Caco-2 (cell line): ENCODE measurements around the gene THRB. TPM values are rescaled to one million over a fixed set of nuclear protein-coding genes. Genes with fewer than 3 reads are reported as not detected.

Experiments used
- BruUV-seq: library from RNA; stranded (reverse); fragments of 400-500 nt; replicated peaks from 2 replicates; lab custom pipeline; 2021; lab: Mats Ljungman, UMichigan
- CTCF ChIA-PET: fragments of 300-600 bp; sonication (Branson Sonifier 250); formaldehyde crosslinking; loops from one replicate; lab custom pipeline; 2022; ENCODE audit warnings: antibody characterized with exemption; lab: Charles Lee
- POLR2A ChIA-PET: fragments of 300-600 bp; sonication (Branson Sonifier 250); formaldehyde crosslinking; loops from one replicate; lab custom pipeline; 2022; ENCODE audit warnings: antibody characterized with exemption; lab: Charles Lee
- DNase-seq, 2 experiments: peaks; one replicate each; pipeline versions ENCODE4 v3.0.0 to v3.0.0-alpha.2; 2020 to 2022
- H3K27me3 ChIP-seq: replicated peaks from 2 replicates; pipeline ENCODE4 v1.6.0; 2011; ENCODE audit warnings: low read length; ENCODE audit not compliant: control insufficient read depth, insufficient read depth
- H3K36me3 ChIP-seq: 2 replicates; pipeline ENCODE4 v1.5.1; 2011; ENCODE audit warnings: low read length; ENCODE audit not compliant: control insufficient read depth, insufficient read depth
- H3K4me1 ChIP-seq: fragments of 250-450 bp; sonication (Bioruptor Pico); 2 replicates; pipeline ENCODE4 v1.5.1; 2020; ENCODE audit warnings: mild to moderate bottlenecking
- H3K4me3 ChIP-seq: 2 replicates; pipeline ENCODE4 v1.5.1; 2011; ENCODE audit warnings: low read depth, mild to moderate bottlenecking, control low read depth, low read length
- H3K9me3 ChIP-seq: fragments of 250-450 bp; sonication (Bioruptor Pico); 2 replicates; pipeline ENCODE4 v1.5.1; 2020; ENCODE audit warnings: mild to moderate bottlenecking, moderate library complexity
- H3K27ac Mint-ChIP-seq: one replicate; pipeline ENCODE4 v1.8.0; 2022; ENCODE audit warnings: mixed read lengths; ENCODE audit not compliant: unreplicated experiment
- H3K27me3 Mint-ChIP-seq: one replicate; pipeline ENCODE4 v1.8.0; 2022; ENCODE audit warnings: mixed read lengths; ENCODE audit not compliant: insufficient read depth, unreplicated experiment
- H3K36me3 Mint-ChIP-seq: one replicate; pipeline ENCODE4 v1.8.0; 2022; ENCODE audit warnings: mild to moderate bottlenecking, mixed read lengths; ENCODE audit not compliant: insufficient read depth, unreplicated experiment
- H3K4me1 Mint-ChIP-seq: one replicate; pipeline ENCODE4 v1.8.0; 2022; ENCODE audit warnings: low read depth, mixed read lengths; ENCODE audit not compliant: unreplicated experiment
- H3K4me3 Mint-ChIP-seq: one replicate; pipeline ENCODE4 v1.8.0; 2022; ENCODE audit warnings: mild to moderate bottlenecking, moderate library complexity, mixed read lengths; ENCODE audit not compliant: unreplicated experiment
- H3K9me3 Mint-ChIP-seq: one replicate; pipeline ENCODE4 v1.8.0; 2022; ENCODE audit warnings: mixed read lengths; ENCODE audit not compliant: unreplicated experiment
- intact Hi-C: fragments of 100-400 bp; cut with micrococcal nuclease; formaldehyde crosslinking; loops from one replicate; pipeline ENCODE4 v1.10.0; 2022; ENCODE audit not compliant: unreplicated experiment
- total RNA-seq: library from RNA; stranded (reverse); gene quantifications from 2 replicates; pipeline ENCODE4 v1.2.3, GENCODE V29; 2022
- TF ChIP-seq, protein P1 (sequence below), 2 experiments: fragments of 200-600 bp in 1 of 2; IDR thresholded peaks; 1 replicate in 1 of 2; 2 replicates in 1 of 2; pipeline versions ENCODE4 v1.5.1 to v1.8.0; 2011 to 2022; ENCODE audit warnings: antibody characterized with exemption in 1 of 2, control low read depth in 1 of 2, inconsistent platforms in 1 of 2, low read depth in 1 of 2, low read length in 1 of 2, mild to moderate bottlenecking in 1 of 2, moderate library complexity in 1 of 2; ENCODE audit not compliant: insufficient read depth in 1 of 2, severe bottlenecking in 1 of 2, unreplicated experiment in 1 of 2

The THRB gene
- total RNA-seq, 1 experiment from 2014 or later, result 19.4 TPM

DNA sequence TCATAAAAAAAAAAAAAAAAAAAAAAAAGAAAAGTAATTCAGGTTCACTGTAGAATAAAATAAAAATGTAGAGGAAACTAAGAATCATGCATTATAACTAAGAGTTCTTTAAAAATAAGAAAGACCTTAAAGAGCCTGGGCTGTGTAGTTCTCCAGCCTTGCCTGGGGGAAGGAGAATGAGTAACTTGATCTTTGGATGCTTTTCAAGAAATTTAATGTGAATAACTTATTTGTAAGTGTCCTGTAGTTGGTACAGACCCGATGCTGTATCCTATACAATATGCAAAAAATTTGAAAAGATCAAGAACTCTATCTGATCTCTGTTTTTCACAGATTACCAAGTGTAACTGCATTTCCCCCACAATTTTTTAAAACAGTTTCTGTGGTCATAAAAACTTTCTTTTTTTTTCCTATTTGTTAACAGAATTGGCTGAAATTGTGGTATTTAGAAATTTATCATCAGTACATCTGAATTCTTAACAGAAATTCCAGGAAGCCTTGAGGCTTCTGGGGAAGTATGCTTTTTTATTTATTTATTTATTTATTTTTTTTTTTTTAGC is 195.3 kb downstream of the THRB start:
- H3K27me3 Mint-ChIP-seq, result no peaks in the 10 kb centered on the region
- DNase-seq, result no peak
- Histone ChIP-seq H3K4me1 (peaks cover 7% of the 10 kb centered on the region; the same call in 1 of the 2 replicates), H3K4me3 (no peak overlapping the region), H3K36me3 (no peaks in the 10 kb centered on the region), H3K9me3 (no peaks in the 10 kb centered on the region), H3K27me3 (no peaks in the 10 kb centered on the region)
- no peak overlapping the region for H3K27ac Mint-ChIP-seq
- no TSS peak for BruUV-seq
- H3K36me3 Mint-ChIP-seq, result peaks cover 6% of the 10 kb centered on the region
- ChIA-PET POLR2A (no interaction called here), CTCF (no interaction called here)
- no peaks in the 10 kb centered on the region for H3K9me3 Mint-ChIP-seq
- no peak overlapping the region for H3K4me3 Mint-ChIP-seq
- TF ChIP-seq, protein P1, sequence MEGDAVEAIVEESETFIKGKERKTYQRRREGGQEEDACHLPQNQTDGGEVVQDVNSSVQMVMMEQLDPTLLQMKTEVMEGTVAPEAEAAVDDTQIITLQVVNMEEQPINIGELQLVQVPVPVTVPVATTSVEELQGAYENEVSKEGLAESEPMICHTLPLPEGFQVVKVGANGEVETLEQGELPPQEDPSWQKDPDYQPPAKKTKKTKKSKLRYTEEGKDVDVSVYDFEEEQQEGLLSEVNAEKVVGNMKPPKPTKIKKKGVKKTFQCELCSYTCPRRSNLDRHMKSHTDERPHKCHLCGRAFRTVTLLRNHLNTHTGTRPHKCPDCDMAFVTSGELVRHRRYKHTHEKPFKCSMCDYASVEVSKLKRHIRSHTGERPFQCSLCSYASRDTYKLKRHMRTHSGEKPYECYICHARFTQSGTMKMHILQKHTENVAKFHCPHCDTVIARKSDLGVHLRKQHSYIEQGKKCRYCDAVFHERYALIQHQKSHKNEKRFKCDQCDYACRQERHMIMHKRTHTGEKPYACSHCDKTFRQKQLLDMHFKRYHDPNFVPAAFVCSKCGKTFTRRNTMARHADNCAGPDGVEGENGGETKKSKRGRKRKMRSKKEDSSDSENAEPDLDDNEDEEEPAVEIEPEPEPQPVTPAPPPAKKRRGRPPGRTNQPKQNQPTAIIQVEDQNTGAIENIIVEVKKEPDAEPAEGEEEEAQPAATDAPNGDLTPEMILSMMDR (IDR thresholded peaks at IDR 0.05; ENCODE audit: insufficient read depth in 1 of 2, low read depth in 1 of 2, low read length in 1 of 2, severe bottlenecking in 1 of 2, unreplicated experiment in 1 of 2), result no peak
- intact Hi-C loops, result no loop called here
- H3K4me1 Mint-ChIP-seq, result peaks cover 13% of the 10 kb centered on the region

DNA sequence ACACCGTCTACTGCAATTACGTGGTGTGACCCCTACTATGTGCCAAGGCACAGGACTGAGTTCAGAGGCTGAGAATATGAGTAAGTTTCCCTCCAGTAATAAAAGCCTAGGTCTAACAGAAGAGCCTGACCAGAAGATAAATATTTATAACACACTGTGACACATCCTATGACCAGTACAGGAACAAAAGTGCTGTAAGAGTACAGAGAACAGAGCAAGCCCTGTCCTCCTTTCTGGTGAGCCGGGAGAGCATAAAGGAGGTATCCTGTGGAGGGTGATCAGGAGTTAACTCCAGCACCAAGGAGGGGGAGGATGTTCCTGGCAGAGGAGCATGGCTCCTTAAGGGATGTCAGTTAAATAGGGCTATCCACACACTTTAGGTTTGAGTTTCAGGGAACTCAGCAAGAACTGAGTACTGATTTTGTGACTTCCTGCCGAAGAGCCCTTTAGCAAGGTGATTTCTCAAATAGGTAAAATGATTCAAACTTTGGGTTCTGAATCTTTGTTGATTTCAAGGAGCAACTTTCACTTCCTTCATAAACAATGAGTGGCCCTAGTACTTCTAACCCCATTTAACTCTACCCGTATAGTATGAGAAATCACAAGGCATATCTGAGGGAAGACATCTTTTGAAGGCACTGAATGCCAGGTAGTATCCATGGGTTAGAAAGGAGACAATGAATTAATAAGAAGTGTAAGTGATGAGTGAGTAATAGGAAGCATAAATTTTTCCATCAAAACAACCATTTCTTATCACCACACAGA is 198.0 kb downstream of the THRB start:
- BruUV-seq, result no TSS peak
- H3K4me1 ChIP-seq, result peaks cover 7% of the 10 kb centered on the region; the same call in 1 of the 2 replicates

DNA sequence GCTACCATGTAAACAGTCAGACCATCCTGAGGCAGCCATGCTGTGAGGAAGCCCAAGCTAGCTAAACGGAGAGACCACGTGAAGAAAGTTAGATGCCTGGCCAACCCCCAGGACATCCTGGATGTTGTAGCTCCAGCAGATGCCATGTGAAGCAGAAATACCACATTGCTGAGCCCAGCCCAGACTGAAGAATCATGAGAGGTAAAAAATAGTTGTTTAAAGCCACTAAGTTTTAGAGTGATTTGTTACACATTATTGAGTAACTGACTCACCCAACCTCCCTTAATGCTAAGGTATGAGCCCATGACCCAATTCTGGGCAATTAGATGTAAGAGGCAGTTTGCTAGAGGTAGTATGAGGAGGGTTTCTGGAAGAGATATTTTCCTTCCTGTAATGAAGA is 200.5 kb downstream of the THRB start:
- POLR2A ChIA-PET, result no interaction called here
- CTCF ChIA-PET, result no interaction called here
- H3K9me3 ChIP-seq, result no peaks in the 10 kb centered on the region
- intact Hi-C loops, result no loop called here
- TF ChIP-seq, protein P1 (IDR thresholded peaks at IDR 0.05; ENCODE audit: insufficient read depth in 1 of 2, low read depth in 1 of 2, low read length in 1 of 2, severe bottlenecking in 1 of 2, unreplicated experiment in 1 of 2), result no peak
- Mint-ChIP-seq H3K4me1 (no peaks in the 10 kb centered on the region), H3K36me3 (peaks cover 6% of the 10 kb centered on the region), H3K9me3 (no peaks in the 10 kb centered on the region), H3K4me3 (no peak overlapping the region), H3K27ac (no peak overlapping the region), H3K27me3 (no peaks in the 10 kb centered on the region)
- H3K27me3 ChIP-seq, result no peaks in the 10 kb centered on the region
- H3K36me3 ChIP-seq, result no peaks in the 10 kb centered on the region
- no peak overlapping the region for H3K4me3 ChIP-seq
- no peaks in the 10 kb centered on the region for H3K4me1 ChIP-seq
- DNase-seq, result no peak
- BruUV-seq, result no TSS peak

More for the DNA sequence above, 198.0 kb downstream of the THRB start:
- H3K27me3 ChIP-seq, result no peaks in the 10 kb centered on the region
- TF ChIP-seq, protein P1 (IDR thresholded peaks at IDR 0.05; ENCODE audit: insufficient read depth in 1 of 2, low read depth in 1 of 2, low read length in 1 of 2, severe bottlenecking in 1 of 2, unreplicated experiment in 1 of 2), result no peak
- H3K9me3 ChIP-seq, result no peaks in the 10 kb centered on the region
- no peaks in the 10 kb centered on the region for H3K27me3 Mint-ChIP-seq
- no peaks in the 10 kb centered on the region for H3K36me3 ChIP-seq
- CTCF ChIA-PET, result no interaction called here
- no peak overlapping the region for H3K27ac Mint-ChIP-seq
- POLR2A ChIA-PET, result no interaction called here
- intact Hi-C loops, result no loop called here
- H3K4me3 ChIP-seq, result no peak overlapping the region
- H3K36me3 Mint-ChIP-seq, result peaks cover 6% of the 10 kb centered on the region
- no peaks in the 10 kb centered on the region for H3K9me3 Mint-ChIP-seq
- no peak overlapping the region for H3K4me3 Mint-ChIP-seq
- no peak for DNase-seq
- peaks cover 13% of the 10 kb centered on the region for H3K4me1 Mint-ChIP-seq
